Gastrocnemius medialis (tissue), 4 donors: ENCODE results near the gene FADD. TPM values are rescaled to one million over a fixed set of nuclear protein-coding genes. Genes with fewer than 3 reads are reported as not detected.

Experiments
- ATAC-seq, 2 donors: fragments of 150-250 bp; one replicate each; pipeline ENCODE4 v1.9.1; 2016
- DNase-seq, 2 donors: peaks; one replicate each; pipeline ENCODE4 v3.0.0-alpha.2; 2019
- H3K27ac ChIP-seq, 4 donors: fragments of 200-600 bp; sonication (generic); 1 replicate in 1 of 4; 2 replicates in 3 of 4; pipeline ENCODE4 v1.5.1; 2016 to 2018; ENCODE audit warnings: mild to moderate bottlenecking in 2 of 4, moderate library complexity in 1 of 4
- H3K27me3 ChIP-seq, 3 donors: fragments of 200-600 bp; sonication (generic) in 2 of 3; 1 replicate in 1 of 3; 2 replicates in 2 of 3; pipeline versions ENCODE4 v1.5.1 to v1.6.0; 2016 to 2019; ENCODE audit warnings: mild to moderate bottlenecking in 1 of 3, moderate library complexity in 1 of 3
- H3K36me3 ChIP-seq, 2 donors: fragments of 200-600 bp; sonication (generic) in 1 of 2; one replicate each; pipeline ENCODE4 v1.5.1; 2017 to 2018
- H3K4me1 ChIP-seq, 2 donors: fragments of 200-600 bp; sonication (generic) in 1 of 2; one replicate each; pipeline ENCODE4 v1.5.1; 2016 to 2017; ENCODE audit warnings: mild to moderate bottlenecking in 2 of 2
- H3K4me3 ChIP-seq, 4 donors: fragments of 200-600 bp; sonication (generic) in 3 of 4; 1 replicate in 1 of 4; 2 replicates in 3 of 4; pipeline ENCODE4 v1.5.1; 2016 to 2019; ENCODE audit warnings: mild to moderate bottlenecking in 2 of 4
- H3K9me3 ChIP-seq, 3 donors: fragments of 200-600 bp; sonication (generic) in 2 of 3; 1 replicate in 1 of 3; 2 replicates in 2 of 3; pipeline ENCODE4 v1.5.1; 2016 to 2019
- POLR2A ChIP-seq, 2 donors: fragments of 450-650 bp; IDR thresholded peaks; one replicate each; pipeline ENCODE4 v1.6.1; 2017; ENCODE audit warnings: antibody characterized with exemption in 2 of 2, mild to moderate bottlenecking in 2 of 2, moderate library complexity in 2 of 2
- in situ Hi-C, 4 donors: fragments of 200-750 bp; cut with MboI; loops; one replicate each; pipeline versions ENCODE4 v1.15.0 to v1.8.0; 2017; ENCODE audit warnings: low sequenced_read_pairs in 4 of 4
- intact Hi-C: fragments of 100-400 bp; cut with DNase I; formaldehyde crosslinking; loops from one replicate; pipeline ENCODE4 v1.15.1; 2023; ENCODE audit warnings: low total_unique reads
- total RNA-seq, 4 donors: library from RNA; depleted of rRNA; stranded (reverse); fragments of >200 nt; gene quantifications; one replicate each; pipeline versions ENCODE4 v1.1.0 to v1.2.3, GENCODE V29; 2016
- TF ChIP-seq, protein P1 (sequence below), 5 experiments: fragments of 450-650 bp in 3 of 5; fragments of 200-600 bp in 2 of 5; sonication (generic) in 2 of 5; IDR thresholded peaks in 4 of 5; conservative IDR thresholded peaks in 1 of 5; 1 replicate in 4 of 5; 2 replicates in 1 of 5; pipeline ENCODE4 v1.5.1; 2016 to 2019; ENCODE audit warnings: antibody characterized with exemption in 5 of 5, mild to moderate bottlenecking in 3 of 5, moderate library complexity in 3 of 5

FADD gene
- total RNA-seq, 4 donors from 2014 or later = 6.9 to 17.3 (median 10.4) TPM

GRCh38 chr11:70201882-70202861 is 924 bp upstream of the FADD start:
- TF ChIP-seq POLR2A (IDR thresholded peaks at IDR 0.05) = no peak
- TF ChIP-seq, protein P1, sequence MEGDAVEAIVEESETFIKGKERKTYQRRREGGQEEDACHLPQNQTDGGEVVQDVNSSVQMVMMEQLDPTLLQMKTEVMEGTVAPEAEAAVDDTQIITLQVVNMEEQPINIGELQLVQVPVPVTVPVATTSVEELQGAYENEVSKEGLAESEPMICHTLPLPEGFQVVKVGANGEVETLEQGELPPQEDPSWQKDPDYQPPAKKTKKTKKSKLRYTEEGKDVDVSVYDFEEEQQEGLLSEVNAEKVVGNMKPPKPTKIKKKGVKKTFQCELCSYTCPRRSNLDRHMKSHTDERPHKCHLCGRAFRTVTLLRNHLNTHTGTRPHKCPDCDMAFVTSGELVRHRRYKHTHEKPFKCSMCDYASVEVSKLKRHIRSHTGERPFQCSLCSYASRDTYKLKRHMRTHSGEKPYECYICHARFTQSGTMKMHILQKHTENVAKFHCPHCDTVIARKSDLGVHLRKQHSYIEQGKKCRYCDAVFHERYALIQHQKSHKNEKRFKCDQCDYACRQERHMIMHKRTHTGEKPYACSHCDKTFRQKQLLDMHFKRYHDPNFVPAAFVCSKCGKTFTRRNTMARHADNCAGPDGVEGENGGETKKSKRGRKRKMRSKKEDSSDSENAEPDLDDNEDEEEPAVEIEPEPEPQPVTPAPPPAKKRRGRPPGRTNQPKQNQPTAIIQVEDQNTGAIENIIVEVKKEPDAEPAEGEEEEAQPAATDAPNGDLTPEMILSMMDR (IDR thresholded peaks at IDR 0.05 in 4 of 5, conservative IDR thresholded peaks at IDR 0.05 in 1 of 5) = no peak
- DNase-seq = no peak
- Histone ChIP-seq H3K4me3 (peak overlapping the region; percentile 77 to 97 (median 92)), H3K27me3 (no peaks in the 10 kb centered on the region), H3K36me3 (peaks cover 0 to 12% of the 10 kb centered on the region in 2 donors), H3K9me3 (no peaks in the 10 kb centered on the region), H3K4me1 (peaks cover 14 to 18% of the 10 kb centered on the region in 2 donors), H3K27ac (peak overlapping the region; percentile 81 to 92 (median 91))
- intact Hi-C loops (loop anchor here (10.0 kb wide), 1 partner anchor 203 kb away; no protein-coding TSS in a partner anchor), in situ Hi-C loops (loop anchor here in 1 of 4 donors (10.0 kb wide), 1 partner anchor 517 kb away; no protein-coding TSS in a partner anchor)
- no peak for ATAC-seq

- H3K4me1 ChIP-seq = peaks cover 14 to 18% of the 10 kb centered on the region in 2 donors
- H3K27ac ChIP-seq = peak overlapping the region; percentile 81 to 92 (median 91)
- peak overlapping the region; percentile 77 to 97 (median 92) for H3K4me3 ChIP-seq
- H3K27me3 ChIP-seq = no peaks in the 10 kb centered on the region
- DNase-seq = peak; percentile 26 to 36
- peak; percentile 50 to 64 for ATAC-seq
- no peaks in the 10 kb centered on the region for H3K9me3 ChIP-seq
- in situ Hi-C loops (loop anchor here in 1 of 4 donors (10.0 kb wide), 1 partner anchor 519 kb away; no protein-coding TSS in a partner anchor), intact Hi-C loops (loop anchor here (1.0 to 10.0 kb wide), 2 partner anchors 66 to 201 kb away; partner anchors contain the start of gene PPFIA1)
- TF ChIP-seq, protein P1 (IDR thresholded peaks at IDR 0.05 in 4 of 5, conservative IDR thresholded peaks at IDR 0.05 in 1 of 5) = no peak
- TF ChIP-seq POLR2A (IDR thresholded peaks at IDR 0.05) = no peak
- peaks cover 0 to 28% of the 10 kb centered on the region in 2 donors for H3K36me3 ChIP-seq
These were observed 812 bp downstream of the FADD start for GRCh38 chr11:70203751-70204465.

GRCh38 chr11:70204466-70204799 is 1.3 kb downstream of the FADD start:
- in situ Hi-C loops = loop anchor here in 1 of 4 donors (10.0 kb wide), 1 partner anchor 520 kb away; no protein-coding TSS in a partner anchor

More at GRCh38 chr11:70204466-70204799, 1.3 kb downstream of the FADD start:
- intact Hi-C loops = loop anchor here (10.0 kb wide), 1 partner anchor 200 kb away; no protein-coding TSS in a partner anchor
- DNase-seq (no peak), ATAC-seq (no peak)
- Histone ChIP-seq H3K27ac (peak overlapping the region; percentile 81 to 92 (median 91)), H3K27me3 (no peaks in the 10 kb centered on the region), H3K9me3 (no peaks in the 10 kb centered on the region), H3K36me3 (peaks cover 0 to 29% of the 10 kb centered on the region in 2 donors), H3K4me1 (peaks cover 14 to 18% of the 10 kb centered on the region in 2 donors), H3K4me3 (peak overlapping the region; percentile 77 to 97 (median 92))
- TF ChIP-seq, protein P1 (IDR thresholded peaks at IDR 0.05 in 4 of 5, conservative IDR thresholded peaks at IDR 0.05 in 1 of 5) = no peak
- TF ChIP-seq POLR2A (IDR thresholded peaks at IDR 0.05) = no peak
